ENCODE data around the gene FIBP. TPM values are rescaled to one million over a fixed set of nuclear protein-coding genes. Genes with fewer than 3 reads are reported as not detected.

FIBP gene
- total RNA-seq, 1 donor from 2014 or later, result 78.6 TPM

DNA sequence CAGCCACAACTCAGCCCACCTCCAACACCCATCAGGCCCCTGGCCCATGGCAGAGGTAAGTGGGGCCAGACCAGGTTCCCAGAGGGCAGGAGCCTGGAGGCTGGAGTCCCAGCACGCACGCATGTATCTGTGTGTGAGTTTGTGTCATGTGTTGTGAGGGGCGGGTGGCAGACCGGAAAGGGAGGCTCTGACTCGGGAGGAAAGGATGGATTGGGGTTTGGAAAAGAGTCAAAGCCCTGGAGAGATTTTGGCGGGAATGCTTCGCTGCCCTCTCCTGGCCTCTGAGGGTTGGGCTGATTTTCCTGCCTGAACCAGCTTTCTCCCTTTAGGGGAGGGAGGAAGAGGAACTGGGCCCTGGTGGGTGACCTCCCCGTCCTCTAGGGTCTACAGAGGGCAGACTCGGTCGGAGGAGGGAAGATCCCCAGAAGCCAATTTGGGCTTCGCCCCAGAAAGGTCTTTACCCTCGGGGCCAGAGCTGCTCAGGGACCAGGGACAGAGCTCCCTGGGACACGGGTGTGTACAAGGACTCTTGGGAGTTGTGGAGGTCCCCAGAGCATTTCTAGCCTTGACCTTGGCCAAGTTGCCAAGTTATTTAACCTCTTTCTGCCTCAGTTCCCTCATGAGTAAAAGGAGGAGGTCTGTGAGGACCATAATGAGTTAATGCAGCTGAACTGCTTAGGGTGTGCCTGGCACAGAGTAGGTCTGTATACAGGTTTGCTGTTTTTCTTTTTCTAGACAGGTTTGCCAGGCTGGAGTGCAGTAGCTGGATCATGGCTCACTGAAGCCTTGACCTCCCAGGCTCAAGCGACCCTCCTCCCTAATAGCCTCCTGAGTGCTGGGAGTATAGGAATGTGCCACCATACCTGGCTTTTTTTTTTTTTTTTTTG lies 23.7 kb upstream of the FIBP start:
- H3K36me3 ChIP-seq, result no peaks in the 10 kb centered on the region
- no peaks in the 10 kb centered on the region for H3K9me3 ChIP-seq
- H3K27ac ChIP-seq, result peak overlapping the region; percentile 76
- intact Hi-C loops (cut with DNase I), result no loop called here
- H3K27me3 ChIP-seq, result no peaks in the 10 kb centered on the region
- H3K4me1 ChIP-seq, result peaks cover 52% of the 10 kb centered on the region
- H3K4me3 ChIP-seq, result no peak overlapping the region
- TF ChIP-seq, protein P1, sequence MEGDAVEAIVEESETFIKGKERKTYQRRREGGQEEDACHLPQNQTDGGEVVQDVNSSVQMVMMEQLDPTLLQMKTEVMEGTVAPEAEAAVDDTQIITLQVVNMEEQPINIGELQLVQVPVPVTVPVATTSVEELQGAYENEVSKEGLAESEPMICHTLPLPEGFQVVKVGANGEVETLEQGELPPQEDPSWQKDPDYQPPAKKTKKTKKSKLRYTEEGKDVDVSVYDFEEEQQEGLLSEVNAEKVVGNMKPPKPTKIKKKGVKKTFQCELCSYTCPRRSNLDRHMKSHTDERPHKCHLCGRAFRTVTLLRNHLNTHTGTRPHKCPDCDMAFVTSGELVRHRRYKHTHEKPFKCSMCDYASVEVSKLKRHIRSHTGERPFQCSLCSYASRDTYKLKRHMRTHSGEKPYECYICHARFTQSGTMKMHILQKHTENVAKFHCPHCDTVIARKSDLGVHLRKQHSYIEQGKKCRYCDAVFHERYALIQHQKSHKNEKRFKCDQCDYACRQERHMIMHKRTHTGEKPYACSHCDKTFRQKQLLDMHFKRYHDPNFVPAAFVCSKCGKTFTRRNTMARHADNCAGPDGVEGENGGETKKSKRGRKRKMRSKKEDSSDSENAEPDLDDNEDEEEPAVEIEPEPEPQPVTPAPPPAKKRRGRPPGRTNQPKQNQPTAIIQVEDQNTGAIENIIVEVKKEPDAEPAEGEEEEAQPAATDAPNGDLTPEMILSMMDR (IDR thresholded peaks at IDR 0.05), result no peak
- TF ChIP-seq POLR2AphosphoS5 (IDR thresholded peaks at IDR 0.05; ENCODE audit: insufficient read depth in 1 of 2, low read depth in 1 of 2), result peak; percentile 52 to 82
- no peak for DNase-seq (ENCODE audit: extremely low spot score in 2 of 2)

DNA sequence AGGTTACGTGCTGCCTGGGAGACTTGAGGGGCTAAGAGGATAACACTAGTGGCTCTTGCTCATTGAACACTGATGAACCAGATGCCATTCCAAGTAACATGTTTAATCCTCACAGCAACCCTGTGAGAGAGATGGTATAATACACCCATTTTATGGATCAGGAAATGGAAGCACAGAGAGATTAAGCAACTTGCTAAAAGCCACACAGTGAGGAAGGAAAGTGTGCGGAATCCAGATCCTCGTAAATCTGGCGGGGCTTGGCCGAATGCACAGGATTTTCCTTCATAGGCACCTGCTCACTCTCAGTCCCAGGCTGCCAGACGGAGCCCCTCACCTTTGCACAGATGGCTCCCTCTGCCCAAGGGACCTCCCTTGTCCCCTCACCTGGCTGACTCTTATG lies 19.6 kb upstream of the FIBP start:
- Histone ChIP-seq H3K9me3 (no peaks in the 10 kb centered on the region), H3K4me3 (no peak overlapping the region), H3K36me3 (no peaks in the 10 kb centered on the region), H3K27me3 (no peaks in the 10 kb centered on the region), H3K4me1 (peaks cover 19% of the 10 kb centered on the region), H3K27ac (no peak overlapping the region)
- DNase-seq (ENCODE audit: extremely low spot score in 2 of 2), result no peak
- TF ChIP-seq POLR2AphosphoS5 (IDR thresholded peaks at IDR 0.05; ENCODE audit: insufficient read depth in 1 of 2, low read depth in 1 of 2), result no peak
- TF ChIP-seq, protein P1 (IDR thresholded peaks at IDR 0.05), result no peak
- no peak for TF ChIP-seq POLR2A (IDR thresholded peaks at IDR 0.05)
- intact Hi-C loops (cut with DNase I), result no loop called here

DNA sequence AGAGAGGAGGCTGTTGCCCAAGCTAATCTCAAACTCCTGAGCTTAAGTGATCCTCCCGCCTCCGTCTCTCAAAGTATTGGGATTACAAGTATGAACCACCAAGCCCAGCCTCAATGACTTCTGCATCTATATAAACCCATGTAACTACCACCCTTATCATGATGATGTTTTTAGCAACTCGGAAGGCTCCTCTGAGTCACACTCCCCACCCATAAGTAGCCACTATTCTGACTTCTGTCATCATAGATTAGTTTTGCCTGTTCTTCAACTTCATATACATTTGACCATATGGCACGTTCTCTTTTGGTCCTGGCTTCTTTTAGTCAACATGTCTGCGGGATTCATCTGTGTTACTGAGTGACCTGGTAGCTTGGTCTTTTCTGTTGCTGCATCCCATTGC lies 18.3 kb upstream of the FIBP start:
- Histone ChIP-seq H3K27me3 (no peaks in the 10 kb centered on the region), H3K27ac (no peak overlapping the region), H3K9me3 (no peaks in the 10 kb centered on the region), H3K4me1 (peaks cover 6% of the 10 kb centered on the region), H3K36me3 (no peaks in the 10 kb centered on the region), H3K4me3 (no peak overlapping the region)
- intact Hi-C loops (cut with DNase I), result no loop called here
- DNase-seq (ENCODE audit: extremely low spot score in 2 of 2), result no peak
- no peak for TF ChIP-seq POLR2AphosphoS5 (IDR thresholded peaks at IDR 0.05; ENCODE audit: insufficient read depth in 1 of 2, low read depth in 1 of 2)
- TF ChIP-seq, protein P1 (IDR thresholded peaks at IDR 0.05), result no peak
- no peak for TF ChIP-seq POLR2A (IDR thresholded peaks at IDR 0.05)

DNA sequence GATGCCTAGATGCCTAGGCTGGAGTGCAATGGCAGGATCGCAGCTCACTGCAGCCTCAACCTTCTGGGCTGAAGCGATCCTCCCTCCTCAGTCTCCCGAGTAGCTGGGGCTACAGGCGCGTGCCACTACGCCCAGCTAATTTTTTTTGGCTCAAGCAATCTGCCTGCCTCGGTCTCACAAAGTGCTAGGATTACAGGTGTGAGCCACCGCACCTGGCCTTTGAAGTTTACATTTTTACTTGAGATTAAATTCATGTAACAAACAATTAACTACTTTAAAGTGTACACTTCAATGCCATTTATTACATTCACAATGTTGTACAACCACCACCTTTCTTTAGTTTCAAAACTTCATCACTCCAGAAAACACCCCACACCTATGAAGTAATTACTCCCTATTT lies 15.4 kb upstream of the FIBP start:
- TF ChIP-seq POLR2AphosphoS5 (IDR thresholded peaks at IDR 0.05; ENCODE audit: insufficient read depth in 1 of 2, low read depth in 1 of 2) (no peak), POLR2A (IDR thresholded peaks at IDR 0.05) (no peak)
- TF ChIP-seq, protein P1 (IDR thresholded peaks at IDR 0.05), result no peak
- intact Hi-C loops (cut with DNase I), result no loop called here
- Histone ChIP-seq H3K9me3 (no peaks in the 10 kb centered on the region), H3K36me3 (no peaks in the 10 kb centered on the region), H3K4me1 (peaks cover 15% of the 10 kb centered on the region), H3K27me3 (no peaks in the 10 kb centered on the region), H3K4me3 (no peak overlapping the region), H3K27ac (no peak overlapping the region)
- DNase-seq (ENCODE audit: extremely low spot score in 2 of 2), result no peak

DNA sequence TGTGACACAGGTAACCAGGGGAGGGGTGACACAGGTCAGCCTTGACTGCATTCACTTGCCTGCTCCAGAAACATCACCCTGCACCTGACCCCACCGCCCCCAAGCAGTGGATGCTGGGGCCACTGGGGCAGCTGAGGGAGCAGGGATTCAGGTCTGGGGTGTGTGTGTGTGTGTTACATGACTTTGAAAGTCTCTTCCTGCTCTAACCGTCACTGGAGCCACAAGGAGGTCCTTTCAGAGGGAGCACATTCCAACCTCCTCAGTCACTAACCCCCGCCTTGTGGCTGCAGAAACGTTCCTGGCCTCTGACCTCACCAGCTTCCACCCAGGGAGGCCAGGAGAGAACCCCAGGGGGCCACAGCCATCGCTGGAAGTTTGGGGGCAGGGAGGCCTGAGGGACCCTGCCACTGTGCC lies 14.8 kb upstream of the FIBP start:
- intact Hi-C loops (cut with DNase I), result no loop called here
- Histone ChIP-seq H3K36me3 (no peaks in the 10 kb centered on the region), H3K27ac (no peak overlapping the region), H3K4me3 (no peak overlapping the region), H3K4me1 (peaks cover 17% of the 10 kb centered on the region), H3K9me3 (no peaks in the 10 kb centered on the region), H3K27me3 (no peaks in the 10 kb centered on the region)
- DNase-seq (ENCODE audit: extremely low spot score in 2 of 2), result no peak
- TF ChIP-seq, protein P1 (IDR thresholded peaks at IDR 0.05), result no peak
- no peak for TF ChIP-seq POLR2A (IDR thresholded peaks at IDR 0.05)
- no peak for TF ChIP-seq POLR2AphosphoS5 (IDR thresholded peaks at IDR 0.05; ENCODE audit: insufficient read depth in 1 of 2, low read depth in 1 of 2)
